ENCODE data around the gene TMEM101. TPM values are rescaled to one million over a fixed set of nuclear protein-coding genes. Genes with fewer than 3 reads are reported as not detected.
"Not testable (repeated sequence)": the region's sequence is repeated elsewhere in the genome, so short reads cannot be mapped to it uniquely, and the experiment has no call there.

TMEM101 gene
- total RNA-seq, 2 donors from 2014 or later: 48.0 to 51.6 TPM

DNA sequence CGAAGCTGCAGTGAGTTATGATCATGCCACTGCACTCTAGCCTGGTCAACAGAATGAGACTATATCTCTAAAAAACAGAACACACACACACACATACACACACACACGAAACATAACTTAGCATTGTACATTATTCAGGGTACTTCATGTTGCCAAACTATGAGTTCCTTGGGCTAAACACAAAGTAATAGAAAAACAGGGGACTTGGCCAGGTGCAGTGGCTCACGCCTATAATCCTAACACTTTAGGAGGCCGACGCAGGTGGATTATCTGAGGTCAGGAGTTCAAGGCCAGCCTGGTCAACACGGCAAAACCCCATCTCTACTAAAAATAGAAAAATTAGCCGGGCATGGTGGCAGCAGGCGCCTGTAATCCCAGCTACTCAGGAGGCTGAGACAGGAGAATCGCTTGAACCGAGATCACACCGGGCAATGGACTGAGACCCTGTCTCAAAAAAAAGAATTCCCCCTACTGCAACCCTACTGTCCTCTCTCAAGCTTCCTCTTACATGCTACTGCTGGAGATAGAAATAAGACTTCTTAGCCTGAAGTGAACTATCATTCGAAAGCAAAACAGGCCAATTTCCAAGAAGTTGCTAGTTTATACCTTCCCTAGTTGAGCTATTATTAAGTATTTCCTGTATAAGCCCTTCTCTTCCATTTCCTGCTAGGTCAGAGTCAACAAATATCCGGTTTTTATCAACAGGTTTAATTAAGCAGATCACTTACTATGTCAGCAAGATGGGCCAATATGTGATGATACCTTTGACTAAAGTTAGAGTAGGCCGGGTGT, 44.5 kb upstream of the TMEM101 start:
- WGBS: 95% methylated on average over 14 of the region's 14 CpGs
- DNase-seq (ENCODE audit: low spot score): no peak
- H3K36me3 ChIP-seq: peaks cover 0 to 6% of the 10 kb centered on the region in 2 donors
- no peaks in the 10 kb centered on the region for H3K9me3 ChIP-seq
- TF ChIP-seq POLR2AphosphoS5 (IDR thresholded peaks at IDR 0.05) (no peak), POLR2A (IDR thresholded peaks at IDR 0.05) (no peak), CTCF (IDR thresholded peaks at IDR 0.05) (no peak)
- H3K27ac ChIP-seq: no peak overlapping the region
- no peaks in the 10 kb centered on the region for H3K4me1 ChIP-seq (replicated peaks)
- no peak overlapping the region for H3K4me3 ChIP-seq
- no peaks in the 10 kb centered on the region for H3K27me3 ChIP-seq (replicated peaks; ENCODE audit: insufficient read depth)
- intact Hi-C loops (cut with DNase I): no loop called here

DNA sequence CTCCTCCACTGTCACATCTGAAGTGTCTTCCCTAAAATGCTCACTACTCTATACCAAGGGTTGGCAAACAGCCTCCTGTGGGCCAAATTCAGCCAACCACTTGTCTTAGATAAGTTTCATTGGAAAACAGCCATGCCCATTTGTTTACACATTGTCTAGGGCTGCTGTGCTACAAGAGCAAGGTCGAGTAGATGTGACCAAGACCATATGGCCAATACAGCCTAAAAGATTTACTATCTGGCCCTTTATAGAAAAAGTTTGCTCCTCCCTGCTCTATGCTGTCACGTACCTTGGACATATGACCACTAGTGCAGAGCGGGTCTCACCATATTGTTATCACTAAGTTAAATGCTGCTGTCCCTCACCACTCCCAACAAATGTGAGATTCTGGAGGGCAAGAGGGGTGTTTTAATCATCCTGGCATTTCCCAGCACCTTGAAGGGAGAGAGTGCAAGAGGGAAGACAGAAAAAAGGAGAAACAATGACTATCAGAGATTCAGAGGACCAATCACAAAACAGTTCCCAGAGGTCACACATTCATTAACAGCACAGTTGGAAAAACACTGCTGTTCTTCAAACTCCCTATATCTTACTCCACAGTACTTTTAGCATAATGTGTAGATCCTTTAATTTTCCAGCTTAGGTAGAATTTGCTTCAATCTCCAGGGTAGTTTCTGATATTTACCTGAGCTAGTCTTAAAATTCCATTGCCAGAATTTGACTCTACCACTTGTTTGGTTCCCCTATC, 38.5 kb upstream of the TMEM101 start:
- H3K4me3 ChIP-seq: no peak overlapping the region
- no peak for TF ChIP-seq POLR2AphosphoS5 (IDR thresholded peaks at IDR 0.05)
- no peak for TF ChIP-seq POLR2A (IDR thresholded peaks at IDR 0.05)
- TF ChIP-seq CTCF (IDR thresholded peaks at IDR 0.05): no peak
- no peak for DNase-seq (ENCODE audit: low spot score)
- peaks cover 3% of the 10 kb centered on the region for H3K4me1 ChIP-seq (replicated peaks)
- intact Hi-C loops (cut with DNase I): no loop called here
- WGBS: 49% methylated on average over 3 of the region's 3 CpGs
- H3K27me3 ChIP-seq (replicated peaks; ENCODE audit: insufficient read depth): no peaks in the 10 kb centered on the region
- H3K9me3 ChIP-seq: no peaks in the 10 kb centered on the region
- H3K27ac ChIP-seq: no peak overlapping the region
- peaks cover 0 to 7% of the 10 kb centered on the region in 2 donors for H3K36me3 ChIP-seq

GRCh38 chr17:44049294-44050060, 34.7 kb upstream of the TMEM101 start:
- H3K27ac ChIP-seq: no peak overlapping the region
- peaks cover 3% of the 10 kb centered on the region for H3K4me1 ChIP-seq (replicated peaks)
- no peaks in the 10 kb centered on the region for H3K9me3 ChIP-seq
- H3K27me3 ChIP-seq (replicated peaks; ENCODE audit: insufficient read depth): no peaks in the 10 kb centered on the region
- TF ChIP-seq POLR2A (IDR thresholded peaks at IDR 0.05) (no peak), POLR2AphosphoS5 (IDR thresholded peaks at IDR 0.05) (no peak), CTCF (IDR thresholded peaks at IDR 0.05) (no peak)
- intact Hi-C loops (cut with DNase I): no loop called here
- peaks cover 0 to 7% of the 10 kb centered on the region in 2 donors for H3K36me3 ChIP-seq
- H3K4me3 ChIP-seq: no peak overlapping the region
- no peak for DNase-seq (ENCODE audit: low spot score)
- 94% methylated on average over 9 of the region's 9 CpGs for WGBS

DNA sequence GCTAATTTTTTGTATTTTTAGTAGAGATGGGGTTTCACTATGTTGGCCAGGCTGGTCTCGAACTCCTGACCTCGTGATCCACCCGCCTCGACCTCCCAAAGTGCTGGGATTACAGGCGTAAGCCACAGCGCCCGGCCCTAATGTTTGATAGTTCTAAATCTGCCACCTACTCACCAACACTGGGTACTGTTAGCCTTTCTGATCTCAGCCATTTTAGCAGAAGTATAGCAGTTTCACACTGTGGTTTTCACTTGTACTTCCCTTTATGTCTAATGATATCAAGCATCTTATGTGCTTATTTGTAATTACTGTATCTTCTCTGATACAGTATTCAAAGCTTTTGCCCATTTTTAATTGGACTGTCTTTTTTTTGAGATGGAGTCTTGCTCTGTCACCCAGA, 32.1 kb upstream of the TMEM101 start:
- H3K4me1 ChIP-seq (replicated peaks); intact Hi-C loops (cut with DNase I); H3K27ac ChIP-seq; H3K4me3 ChIP-seq; DNase-seq (ENCODE audit: low spot score); H3K27me3 ChIP-seq (replicated peaks; ENCODE audit: insufficient read depth); H3K9me3 ChIP-seq; H3K36me3 ChIP-seq: not testable (repeated sequence)
- 98% methylated on average over 7 of the region's 7 CpGs for whole genome bisulfite sequencing

- WGBS: 89% methylated on average over 4 of the region's 4 CpGs
Measured at GRCh38 chr17:44045486-44045885, 30.7 kb upstream of the TMEM101 start.

More at GRCh38 chr17:44045486-44045885, 30.7 kb upstream of the TMEM101 start:
- intact Hi-C loops (cut with DNase I): no loop called here
- DNase-seq (ENCODE audit: low spot score): no peak
- Histone ChIP-seq H3K36me3 (no peaks in the 10 kb centered on the region), H3K4me1 (replicated peaks) (peaks cover 3% of the 10 kb centered on the region), H3K27ac (no peak overlapping the region), H3K9me3 (no peaks in the 10 kb centered on the region), H3K27me3 (replicated peaks; ENCODE audit: insufficient read depth) (no peaks in the 10 kb centered on the region), H3K4me3 (no peak overlapping the region)
- TF ChIP-seq POLR2AphosphoS5 (IDR thresholded peaks at IDR 0.05) (no peak), POLR2A (IDR thresholded peaks at IDR 0.05) (no peak), CTCF (IDR thresholded peaks at IDR 0.05) (no peak)

Measured in prostate gland (tissue), 2 donors.